ENCODE measurements around the gene POP7. TPM values are rescaled to one million over a fixed set of nuclear protein-coding genes. Genes with fewer than 3 reads are reported as not detected.

Gene POP7
- total RNA-seq, 1 experiment from 2014 or later: 79.2 TPM

DNA sequence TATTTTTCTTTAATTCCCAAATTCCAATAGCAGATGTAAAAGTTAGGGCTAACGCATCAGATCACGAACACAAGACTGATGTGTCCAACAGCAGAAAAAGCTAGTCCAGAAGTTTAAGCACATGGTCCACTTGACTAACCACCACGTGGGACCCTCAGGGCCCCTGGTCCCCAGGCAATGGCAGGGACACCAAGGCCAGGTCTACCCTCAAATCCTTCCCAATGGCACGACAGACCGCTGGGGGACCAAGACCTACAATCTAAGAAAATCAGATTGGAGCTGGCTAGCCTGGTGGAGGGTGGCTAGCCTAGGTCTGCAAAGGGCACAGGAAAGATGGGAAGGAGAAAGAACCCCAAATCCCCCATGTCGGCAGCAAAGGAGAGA lies 13.4 kb upstream of the POP7 start (continued):
- TF ChIP-seq, protein P1, sequence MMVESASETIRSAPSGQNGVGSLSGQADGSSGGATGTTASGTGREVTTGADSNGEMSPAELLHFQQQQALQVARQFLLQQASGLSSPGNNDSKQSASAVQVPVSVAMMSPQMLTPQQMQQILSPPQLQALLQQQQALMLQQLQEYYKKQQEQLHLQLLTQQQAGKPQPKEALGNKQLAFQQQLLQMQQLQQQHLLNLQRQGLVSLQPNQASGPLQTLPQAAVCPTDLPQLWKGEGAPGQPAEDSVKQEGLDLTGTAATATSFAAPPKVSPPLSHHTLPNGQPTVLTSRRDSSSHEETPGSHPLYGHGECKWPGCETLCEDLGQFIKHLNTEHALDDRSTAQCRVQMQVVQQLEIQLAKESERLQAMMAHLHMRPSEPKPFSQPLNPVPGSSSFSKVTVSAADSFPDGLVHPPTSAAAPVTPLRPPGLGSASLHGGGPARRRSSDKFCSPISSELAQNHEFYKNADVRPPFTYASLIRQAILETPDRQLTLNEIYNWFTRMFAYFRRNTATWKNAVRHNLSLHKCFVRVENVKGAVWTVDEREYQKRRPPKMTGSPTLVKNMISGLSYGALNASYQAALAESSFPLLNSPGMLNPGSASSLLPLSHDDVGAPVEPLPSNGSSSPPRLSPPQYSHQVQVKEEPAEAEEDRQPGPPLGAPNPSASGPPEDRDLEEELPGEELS (CRISPR knock-in tag; IDR thresholded peaks at IDR 0.05): no peak

DNA sequence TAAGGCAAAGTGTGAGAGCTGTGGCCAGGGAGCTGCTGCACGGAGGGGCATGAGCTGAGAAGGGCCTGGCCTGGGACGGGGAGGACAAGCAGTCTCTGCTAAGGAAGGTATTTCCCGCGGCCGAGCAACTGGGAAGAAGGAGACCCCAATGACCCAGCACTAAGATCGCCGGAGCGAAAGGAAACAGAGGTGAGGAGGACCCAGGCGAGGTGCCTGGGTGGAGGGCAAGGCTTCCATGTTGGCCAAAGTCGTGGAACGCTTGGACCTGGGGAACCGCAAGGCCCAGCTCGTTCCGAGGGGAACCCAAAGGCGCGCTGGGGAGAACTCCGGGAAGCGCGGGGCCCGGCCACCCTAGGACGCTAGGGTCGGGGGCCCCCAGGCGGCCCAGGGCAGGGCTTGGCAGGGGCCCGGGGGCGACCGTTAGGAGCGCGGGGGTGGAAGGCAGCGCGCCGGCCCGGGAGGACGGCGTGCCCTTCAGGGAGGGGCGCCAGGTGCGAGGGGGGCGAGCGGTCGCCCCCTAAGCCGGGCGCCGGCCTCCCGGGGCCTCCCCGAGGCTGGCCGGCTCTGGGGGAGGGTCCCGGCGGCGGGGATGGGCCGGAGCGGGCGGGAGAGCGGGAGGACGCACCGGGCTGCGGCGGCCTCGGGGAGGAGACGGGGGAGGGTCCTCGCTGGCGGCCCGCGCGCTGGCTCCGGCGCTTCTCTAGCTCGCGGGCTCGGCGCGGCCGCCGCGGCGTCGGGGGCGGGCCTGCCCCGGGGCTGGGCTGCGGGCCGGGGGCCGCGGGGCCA lies 12.4 kb upstream of the POP7 start:
- Mint-ChIP-seq H3K27ac (peak overlapping the region; percentile 97), H3K9me3 (no peaks in the 10 kb centered on the region), H3K4me1 (peaks cover 49% of the 10 kb centered on the region), H3K36me3 (peaks cover 20% of the 10 kb centered on the region), H3K27me3 (ENCODE audit: low read depth) (no peaks in the 10 kb centered on the region), H3K4me3 (peak overlapping the region; percentile 96)
- TF ChIP-seq, protein P1 (CRISPR knock-in tag; IDR thresholded peaks at IDR 0.05): peak; percentile 48; the same call in 1 of the 2 replicates
- no peak for TF ChIP-seq TEAD4 (CRISPR knock-in tag; IDR thresholded peaks at IDR 0.05)
- ATAC-seq (no peak; the same call in 1 of the 2 replicates), DNase-seq (ENCODE audit: low spot score) (no peak)
- ChIA-PET CTCF (interaction anchor here (0.6 to 8.5 kb wide), 19 partner anchors 10 to 224 kb away, joined by 3 to 108 read pairs (median 5); partner anchors contain the start of genes GNB2, MOSPD3, POP7 and SLC12A9), POLR2A (interaction anchor here (1.0 to 5.4 kb wide), 3 partner anchors 12 to 134 kb away, joined by 3 to 30 read pairs (median 4); partner anchors contain the start of genes EPHB4 and POP7)

DNA sequence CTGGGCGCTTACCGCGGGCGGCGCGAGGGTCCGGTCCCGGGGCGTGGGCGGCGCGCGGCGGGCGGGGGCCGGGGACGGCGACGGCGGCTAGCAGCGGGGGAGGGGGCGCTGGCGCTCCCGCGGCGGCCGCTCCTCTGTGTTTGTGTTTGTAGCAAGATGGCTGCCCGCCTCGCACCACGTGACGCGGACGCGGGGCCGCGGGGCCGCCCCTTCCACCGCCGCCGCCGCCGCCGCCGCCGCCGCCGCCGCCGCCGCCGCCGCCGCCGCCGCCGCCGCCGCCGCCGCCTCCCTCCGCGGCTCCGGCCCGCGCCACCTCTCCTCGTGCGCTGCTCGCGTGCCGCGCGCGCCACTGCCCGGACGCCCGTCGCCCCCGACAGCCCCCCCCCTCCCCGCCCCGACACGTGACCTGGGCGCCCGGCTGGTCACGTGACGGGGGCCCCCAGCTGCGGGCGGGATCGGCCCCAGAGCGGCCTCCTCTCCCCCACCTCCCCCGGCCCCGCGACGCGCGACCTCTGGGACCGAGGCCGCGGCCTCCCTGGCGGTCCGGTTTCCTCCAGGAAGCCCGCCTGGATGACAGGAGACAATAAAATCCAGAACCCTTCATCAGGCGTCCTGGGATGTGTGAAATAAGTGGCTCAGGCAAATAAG lies 11.7 kb upstream of the POP7 start, which contains the start of gene GIGYF1:
Gene GIGYF1 (minus strand): TSS at position 153 of the 648 bp plus-strand sequence. CDS start 6,012 bp downstream, outside the sequence.
- no peaks in the 10 kb centered on the region for H3K9me3 Mint-ChIP-seq
- H3K27me3 Mint-ChIP-seq (ENCODE audit: low read depth): no peaks in the 10 kb centered on the region
- peaks cover 13% of the 10 kb centered on the region for H3K36me3 Mint-ChIP-seq
- peak within 1 kb of the TSS; percentile 97 for H3K27ac Mint-ChIP-seq
- H3K4me3 Mint-ChIP-seq: peak within 1 kb of the TSS; percentile 96
- ChIA-PET POLR2A (interaction anchor here (1.0 to 5.4 kb wide), 2 partner anchors 11 to 133 kb away, joined by 3 to 30 read pairs; partner anchors contain the start of genes EPHB4 and POP7), CTCF (interaction anchor here (0.9 to 8.5 kb wide), 8 partner anchors 9 to 158 kb away, joined by 3 to 108 read pairs (median 4); partner anchors contain the start of genes MOSPD3, POP7 and SLC12A9)
- peaks cover 47% of the 10 kb centered on the region for H3K4me1 Mint-ChIP-seq
- ATAC-seq (peak; percentile 2; the same call in 1 of the 2 replicates), DNase-seq (ENCODE audit: low spot score) (peak; percentile 72)
- TF ChIP-seq ZNF317 (CRISPR knock-in tag; IDR thresholded peaks at IDR 0.05; ENCODE audit: borderline replicate concordance, low read depth): no peak
- 0 out of 2 replicates have a peak, but pooled peaks have one; percentile 23 for TF ChIP-seq ELF4 (CRISPR knock-in tag; IDR thresholded peaks at IDR 0.05; ENCODE audit: low read depth)
- TF ChIP-seq SMAD4 (CRISPR knock-in tag; IDR thresholded peaks at IDR 0.05): no peak
- TF ChIP-seq, protein P2, sequence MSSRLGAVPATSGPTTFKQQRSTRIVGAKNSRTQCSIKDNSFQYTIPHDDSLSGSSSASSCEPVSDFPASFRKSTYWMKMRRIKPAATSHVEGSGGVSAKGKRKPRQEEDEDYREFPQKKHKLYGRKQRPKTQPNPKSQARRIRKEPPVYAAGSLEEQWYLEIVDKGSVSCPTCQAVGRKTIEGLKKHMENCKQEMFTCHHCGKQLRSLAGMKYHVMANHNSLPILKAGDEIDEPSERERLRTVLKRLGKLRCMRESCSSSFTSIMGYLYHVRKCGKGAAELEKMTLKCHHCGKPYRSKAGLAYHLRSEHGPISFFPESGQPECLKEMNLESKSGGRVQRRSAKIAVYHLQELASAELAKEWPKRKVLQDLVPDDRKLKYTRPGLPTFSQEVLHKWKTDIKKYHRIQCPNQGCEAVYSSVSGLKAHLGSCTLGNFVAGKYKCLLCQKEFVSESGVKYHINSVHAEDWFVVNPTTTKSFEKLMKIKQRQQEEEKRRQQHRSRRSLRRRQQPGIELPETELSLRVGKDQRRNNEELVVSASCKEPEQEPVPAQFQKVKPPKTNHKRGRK (CRISPR knock-in tag; IDR thresholded peaks at IDR 0.05; ENCODE audit: borderline replicate concordance): no peak
- 0 out of 2 replicates have a peak, but pooled peaks have one; percentile 21 for TF ChIP-seq E2F5 (CRISPR knock-in tag; IDR thresholded peaks at IDR 0.05)
- TF ChIP-seq NR3C1 (CRISPR knock-in tag; conservative IDR thresholded peaks at IDR 0.05; ENCODE audit: low read depth): no peak
- TF ChIP-seq, protein P3, sequence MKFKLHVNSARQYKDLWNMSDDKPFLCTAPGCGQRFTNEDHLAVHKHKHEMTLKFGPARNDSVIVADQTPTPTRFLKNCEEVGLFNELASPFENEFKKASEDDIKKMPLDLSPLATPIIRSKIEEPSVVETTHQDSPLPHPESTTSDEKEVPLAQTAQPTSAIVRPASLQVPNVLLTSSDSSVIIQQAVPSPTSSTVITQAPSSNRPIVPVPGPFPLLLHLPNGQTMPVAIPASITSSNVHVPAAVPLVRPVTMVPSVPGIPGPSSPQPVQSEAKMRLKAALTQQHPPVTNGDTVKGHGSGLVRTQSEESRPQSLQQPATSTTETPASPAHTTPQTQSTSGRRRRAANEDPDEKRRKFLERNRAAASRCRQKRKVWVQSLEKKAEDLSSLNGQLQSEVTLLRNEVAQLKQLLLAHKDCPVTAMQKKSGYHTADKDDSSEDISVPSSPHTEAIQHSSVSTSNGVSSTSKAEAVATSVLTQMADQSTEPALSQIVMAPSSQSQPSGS (CRISPR knock-in tag; IDR thresholded peaks at IDR 0.05; ENCODE audit: borderline replicate concordance, low read depth): no peak
- TF ChIP-seq ZNF232 (CRISPR knock-in tag; IDR thresholded peaks at IDR 0.05): no peak
- TF ChIP-seq, protein P4, sequence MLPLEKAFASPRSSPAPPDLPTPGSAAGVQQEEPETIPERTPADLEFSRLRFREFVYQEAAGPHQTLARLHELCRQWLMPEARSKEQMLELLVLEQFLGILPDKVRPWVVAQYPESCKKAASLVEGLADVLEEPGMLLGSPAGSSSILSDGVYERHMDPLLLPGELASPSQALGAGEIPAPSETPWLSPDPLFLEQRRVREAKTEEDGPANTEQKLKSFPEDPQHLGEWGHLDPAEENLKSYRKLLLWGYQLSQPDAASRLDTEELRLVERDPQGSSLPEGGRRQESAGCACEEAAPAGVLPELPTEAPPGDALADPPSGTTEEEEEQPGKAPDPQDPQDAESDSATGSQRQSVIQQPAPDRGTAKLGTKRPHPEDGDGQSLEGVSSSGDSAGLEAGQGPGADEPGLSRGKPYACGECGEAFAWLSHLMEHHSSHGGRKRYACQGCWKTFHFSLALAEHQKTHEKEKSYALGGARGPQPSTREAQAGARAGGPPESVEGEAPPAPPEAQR (CRISPR knock-in tag; IDR thresholded peaks at IDR 0.05): no peak
- peak; percentile 86 for TF ChIP-seq USF1 (CRISPR knock-in tag; IDR thresholded peaks at IDR 0.05)
- no peak for TF ChIP-seq EMX1 (CRISPR knock-in tag; IDR thresholded peaks at IDR 0.05)
- no peak for TF ChIP-seq ESRRA (CRISPR knock-in tag; IDR thresholded peaks at IDR 0.05; ENCODE audit: borderline replicate concordance)
- TF ChIP-seq ETV6 (CRISPR knock-in tag; IDR thresholded peaks at IDR 0.05): no peak
- TF ChIP-seq GRHL2 (CRISPR knock-in tag; IDR thresholded peaks at IDR 0.05; ENCODE audit: insufficient replicate concordance, severe bottlenecking): no peak
- TF ChIP-seq, protein P5, sequence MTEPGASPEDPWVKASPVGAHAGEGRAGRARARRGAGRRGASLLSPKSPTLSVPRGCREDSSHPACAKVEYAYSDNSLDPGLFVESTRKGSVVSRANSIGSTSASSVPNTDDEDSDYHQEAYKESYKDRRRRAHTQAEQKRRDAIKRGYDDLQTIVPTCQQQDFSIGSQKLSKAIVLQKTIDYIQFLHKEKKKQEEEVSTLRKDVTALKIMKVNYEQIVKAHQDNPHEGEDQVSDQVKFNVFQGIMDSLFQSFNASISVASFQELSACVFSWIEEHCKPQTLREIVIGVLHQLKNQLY (CRISPR knock-in tag; IDR thresholded peaks at IDR 0.05): no peak

Data from WTC11 (cell line).